Fibroblast of lung (primary cell): ENCODE data around the gene CEP290. TPM values are rescaled to one million over a fixed set of nuclear protein-coding genes. Genes with fewer than 3 reads are reported as not detected.

Experiments
- DNase-seq, 2 donors: peaks; one replicate each; pipeline versions ENCODE4 v3.0.0 to v3.0.0-alpha.2; 2010; ENCODE audit warnings: low read depth in 2 of 2
- H2AFZ ChIP-seq: 2 replicates; pipeline ENCODE4 v1.5.1; 2012; ENCODE audit warnings: low read length, control low read depth, inconsistent platforms
- H3K27ac ChIP-seq: 2 replicates; pipeline ENCODE4 v1.5.1; 2011; ENCODE audit warnings: low read length, control low read depth; ENCODE audit not compliant: insufficient read depth
- H3K27me3 ChIP-seq: 2 replicates; pipeline ENCODE4 v1.5.1; 2011; ENCODE audit warnings: mild to moderate bottlenecking, low read length; ENCODE audit not compliant: control insufficient read depth, insufficient read depth
- H3K36me3 ChIP-seq: 2 replicates; pipeline ENCODE4 v1.5.1; 2011; ENCODE audit warnings: low read length; ENCODE audit not compliant: control insufficient read depth, insufficient read depth
- H3K4me1 ChIP-seq: 2 replicates; pipeline ENCODE4 v1.5.1; 2011; ENCODE audit warnings: low read length; ENCODE audit not compliant: control insufficient read depth, insufficient read depth; ENCODE audit errors: extremely low read depth
- H3K4me2 ChIP-seq: 2 replicates; pipeline ENCODE4 v1.5.1; 2011; ENCODE audit warnings: low read length, control low read depth; ENCODE audit not compliant: insufficient read depth; ENCODE audit errors: extremely low read depth
- H3K4me3 ChIP-seq, 4 experiments: fragments of 200-600 bp in 1 of 4; sonication (generic) in 1 of 4; replicated peaks in 1 of 4; 2 replicates each; pipeline ENCODE4 v1.5.1; 2011 to 2016; ENCODE audit warnings: low read length in 4 of 4, low read depth in 3 of 4, mild to moderate bottlenecking in 3 of 4, control low read depth in 2 of 4, inconsistent platforms in 1 of 4, mixed read lengths in 1 of 4; ENCODE audit not compliant: insufficient read depth in 1 of 4; ENCODE audit errors: control extremely low read depth in 1 of 4
- H3K79me2 ChIP-seq: 2 replicates; pipeline ENCODE4 v1.5.1; 2012; ENCODE audit warnings: mild to moderate bottlenecking, low read length, inconsistent platforms; ENCODE audit not compliant: control insufficient read depth, insufficient read depth
- H3K9ac ChIP-seq: 2 replicates; pipeline ENCODE4 v1.5.1; 2011; ENCODE audit warnings: mild to moderate bottlenecking, low read length, control low read depth; ENCODE audit not compliant: insufficient read depth
- H3K9me3 ChIP-seq: 2 replicates; pipeline ENCODE4 v1.5.1; 2012; ENCODE audit warnings: low read depth, low read length; ENCODE audit not compliant: control insufficient read depth, insufficient read depth
- H4K20me1 ChIP-seq: 2 replicates; pipeline ENCODE4 v1.5.1; 2011; ENCODE audit warnings: low read length; ENCODE audit not compliant: control insufficient read depth, insufficient read depth; ENCODE audit errors: extremely low read depth
- CTCF ChIP-seq, 2 donors: IDR thresholded peaks in 1 of 2; conservative IDR thresholded peaks in 1 of 2; 1 replicate in 1 of 2; 2 replicates in 1 of 2; pipeline ENCODE4 v1.5.1; 2011 to 2012; ENCODE audit warnings: low read length in 2 of 2, control low read depth in 1 of 2, inconsistent platforms in 1 of 2, low read depth in 1 of 2, mild to moderate bottlenecking in 1 of 2
- EZH2 ChIP-seq: IDR thresholded peaks from 2 replicates; pipeline ENCODE4 v1.5.1; 2012; ENCODE audit warnings: low read length, control low read depth, mild to moderate bottlenecking; ENCODE audit errors: missing control alignments
- polyA plus RNA-seq, 2 donors: library from polyadenylated mRNA; depleted of rRNA in 1 of 2; stranded (reverse) in 1 of 2; unstranded in 1 of 2; fragments of >200 nt; gene quantifications; 2 replicates each; pipeline ENCODE4 v1.2.1, GENCODE V29; 2011 to 2012; ENCODE audit warnings: missing spikeins in 1 of 2
- total RNA-seq: library from RNA; depleted of rRNA; stranded (reverse); fragments of >200 nt; gene quantifications from 2 replicates; pipeline ENCODE4 v1.2.1, GENCODE V29; 2014

The CEP290 gene
- total and polyA plus RNA-seq, 2 donors (not counting 1 experiment from before 2014, with no cell fraction given): 8.0 to 12.6 TPM

DNA sequence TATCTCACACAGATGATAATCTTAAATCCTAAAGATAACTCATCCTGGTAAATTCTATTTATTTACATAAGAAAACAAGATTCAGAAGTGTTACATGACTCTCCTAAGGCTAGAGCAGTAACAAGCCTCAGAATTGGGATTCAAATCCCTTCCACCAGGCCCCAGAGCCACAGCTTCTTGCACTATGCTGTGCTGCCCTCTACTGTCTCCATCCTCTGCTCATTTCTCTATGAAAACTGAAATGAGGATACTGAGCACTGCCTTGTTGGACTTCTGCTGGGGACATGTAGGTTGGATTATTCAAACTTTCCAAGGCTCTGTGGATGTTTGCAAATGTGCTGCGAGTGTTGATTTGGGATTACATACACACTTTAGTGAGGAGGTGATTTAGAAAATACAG, 89.2 kb downstream of the CEP290 start:
- Histone ChIP-seq H3K27me3 (no peaks in the 10 kb centered on the region), H3K79me2 (no peaks in the 10 kb centered on the region), H3K4me3 (no peak overlapping the region), H3K9me3 (no peaks in the 10 kb centered on the region), H4K20me1 (no peaks in the 10 kb centered on the region), H3K9ac (no peak overlapping the region), H2AFZ (no peak overlapping the region), H3K4me1 (no peaks in the 10 kb centered on the region), H3K36me3 (peaks cover 1% of the 10 kb centered on the region), H3K27ac (no peak overlapping the region), H3K4me2 (no peak overlapping the region)
- DNase-seq: peak; percentile 34 to 58
- no peak for TF ChIP-seq EZH2
- TF ChIP-seq CTCF (conservative IDR thresholded peaks at IDR 0.05 in 1 of 2, IDR thresholded peaks at IDR 0.05 in 1 of 2; ENCODE audit: low read depth in 1 of 2, low read length in 2 of 2): peak; percentile 68 to 69

- peaks cover 12% of the 10 kb centered on the region for H3K79me2 ChIP-seq
- no peaks in the 10 kb centered on the region for H3K27me3 ChIP-seq
- no peak for TF ChIP-seq CTCF (conservative IDR thresholded peaks at IDR 0.05 in 1 of 2, IDR thresholded peaks at IDR 0.05 in 1 of 2; ENCODE audit: low read depth in 1 of 2, low read length in 2 of 2)
- TF ChIP-seq EZH2: no peak
- no peak for DNase-seq
- H3K9ac ChIP-seq: no peak overlapping the region
- H3K9me3 ChIP-seq: no peaks in the 10 kb centered on the region
- no peak overlapping the region for H3K4me2 ChIP-seq
- H3K4me3 ChIP-seq: no peak overlapping the region
- no peaks in the 10 kb centered on the region for H4K20me1 ChIP-seq
- H3K36me3 ChIP-seq: peaks cover 1% of the 10 kb centered on the region
- H3K4me1 ChIP-seq: no peaks in the 10 kb centered on the region
- H2AFZ ChIP-seq: no peak overlapping the region
- H3K27ac ChIP-seq: no peak overlapping the region
These were observed 97.9 kb downstream of the CEP290 start for GRCh38 chr12:88044035-88044434.

GRCh38 chr12:88037770-88038169, 104.1 kb downstream of the CEP290 start:
- Histone ChIP-seq H2AFZ (no peak overlapping the region), H3K36me3 (no peaks in the 10 kb centered on the region), H3K9me3 (no peaks in the 10 kb centered on the region), H3K4me3 (no peak overlapping the region), H3K27me3 (no peaks in the 10 kb centered on the region), H3K79me2 (peaks cover 39% of the 10 kb centered on the region), H3K27ac (no peak overlapping the region), H4K20me1 (no peaks in the 10 kb centered on the region), H3K9ac (no peak overlapping the region), H3K4me2 (no peak overlapping the region), H3K4me1 (peaks cover 9% of the 10 kb centered on the region)
- DNase-seq: no peak
- TF ChIP-seq CTCF (conservative IDR thresholded peaks at IDR 0.05 in 1 of 2, IDR thresholded peaks at IDR 0.05 in 1 of 2; ENCODE audit: low read depth in 1 of 2, low read length in 2 of 2): no peak
- no peak for TF ChIP-seq EZH2
